GM21367 (cell line): Measurements from ENCODE around the gene SOX10.

Experiments used
- ATAC-seq: cut with Tn5 transposase; IDR thresholded peaks from one replicate; pipeline ENCODE4 v1.9.1; 2021; ENCODE audit not compliant: unreplicated experiment

Gene SOX10

DNA sequence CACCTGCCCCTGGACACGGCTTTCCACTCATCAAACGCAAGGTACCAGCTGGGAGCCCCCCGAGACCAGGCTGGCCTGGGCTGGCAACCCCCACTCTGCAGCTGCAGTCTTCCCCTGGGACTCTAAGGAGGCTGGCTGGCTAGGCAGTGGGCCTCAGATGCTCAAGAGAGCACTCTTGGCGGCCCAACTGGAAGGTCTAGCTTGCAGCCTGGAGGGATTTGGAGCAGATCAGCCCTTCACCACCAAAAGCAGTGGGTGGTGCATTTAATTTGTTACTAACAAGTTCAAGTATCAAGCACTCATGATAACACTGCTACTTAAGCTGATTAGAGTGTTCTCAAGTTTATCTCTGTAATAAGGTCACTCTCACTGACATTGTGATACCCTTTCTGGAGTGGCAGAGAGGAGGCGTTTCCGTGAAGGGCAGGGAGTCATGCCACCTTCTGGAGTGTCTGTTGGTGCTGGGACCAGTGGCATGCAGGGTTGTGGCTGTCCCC, 52.4 kb downstream of the SOX10 start:
- ATAC-seq: no peak

DNA sequence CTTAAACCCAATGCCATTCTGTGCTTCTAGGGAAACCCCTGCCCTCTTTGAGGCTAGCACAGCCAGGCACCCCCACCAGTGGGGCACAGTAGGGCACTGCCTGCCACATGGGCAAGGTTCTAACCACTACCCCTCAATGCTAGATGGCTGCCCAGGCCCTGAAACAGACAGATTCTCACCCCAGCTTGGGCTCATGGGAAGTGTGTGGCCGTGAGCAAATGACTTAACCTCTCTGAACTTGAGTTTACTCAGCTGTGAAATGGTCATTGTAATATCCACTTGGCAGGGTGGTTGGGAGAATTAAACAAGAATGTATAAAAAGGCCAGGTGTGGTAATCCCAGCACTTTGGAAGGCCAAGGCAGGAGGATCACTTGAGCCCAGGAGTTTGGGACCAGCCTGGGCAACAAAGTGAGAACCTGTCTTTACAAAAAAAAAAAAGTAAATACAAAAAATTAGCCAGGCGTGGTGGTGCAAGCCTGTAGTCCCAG, 53.4 kb downstream of the SOX10 start:
- ATAC-seq: no peak

GRCh38 chr22:37930270-37930951, 53.9 kb downstream of the SOX10 start:
- no peak for ATAC-seq

DNA sequence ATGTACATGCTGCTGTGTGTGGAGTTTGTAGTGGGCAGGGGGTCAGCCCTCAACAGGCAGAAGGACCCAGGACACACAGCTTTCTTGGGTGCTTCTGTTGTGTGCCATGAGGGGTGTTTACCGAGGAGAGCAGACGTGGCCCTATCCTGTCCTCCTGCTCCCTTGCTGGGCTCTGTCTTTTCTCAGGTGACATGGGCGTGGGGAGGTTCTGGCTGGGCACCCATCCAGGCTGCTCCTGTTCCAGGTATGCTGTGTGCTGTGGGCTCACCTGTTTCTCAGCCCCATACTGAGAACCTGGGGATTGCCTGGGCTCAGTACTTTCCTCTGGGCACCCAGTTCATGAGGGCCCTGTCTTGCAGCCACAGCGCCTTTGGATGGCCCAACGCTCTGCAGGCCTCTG, 55.0 kb downstream of the SOX10 start:
- no peak for ATAC-seq

DNA sequence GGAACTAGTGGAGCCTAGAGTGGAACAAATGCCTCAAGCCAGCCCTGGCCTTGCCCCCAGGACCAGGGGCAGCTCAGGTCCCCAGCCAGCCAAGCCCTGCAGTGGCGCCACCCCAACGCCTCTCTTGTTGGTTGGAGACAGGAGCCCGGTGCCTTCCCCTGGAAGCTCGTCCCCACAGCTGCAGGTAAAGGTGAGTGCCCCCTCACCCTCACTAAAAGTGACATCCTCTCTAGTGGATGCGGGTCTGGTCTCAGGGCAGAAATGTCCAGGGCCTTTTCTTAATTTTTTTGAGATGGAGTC, 56.8 kb downstream of the SOX10 start:
- ATAC-seq: no peak

GRCh38 chr22:37926771-37927636, 57.4 kb downstream of the SOX10 start:
- no peak for ATAC-seq

- no peak for ATAC-seq
Observed at GRCh38 chr22:37926358-37926757, 58.0 kb downstream of the SOX10 start.

DNA sequence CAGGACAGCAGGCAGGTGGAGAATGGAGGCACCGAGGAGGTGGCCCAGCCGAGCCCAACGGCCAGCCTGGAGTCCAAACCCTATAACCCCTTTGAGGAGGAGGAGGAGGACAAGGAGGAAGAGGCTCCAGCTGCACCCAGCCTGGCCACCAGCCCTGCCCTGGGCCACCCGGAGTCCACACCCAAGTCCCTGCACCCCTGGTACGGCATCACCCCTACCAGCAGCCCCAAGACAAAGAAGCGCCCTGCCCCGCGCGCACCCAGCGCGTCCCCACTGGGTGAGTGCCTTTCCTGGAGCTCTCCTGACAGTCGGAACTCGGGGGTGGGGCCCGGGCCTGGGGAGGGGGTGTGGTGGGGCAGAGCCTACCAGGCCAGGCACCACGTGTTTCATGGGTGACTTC, 58.6 kb downstream of the SOX10 start:
- ATAC-seq: no peak

DNA sequence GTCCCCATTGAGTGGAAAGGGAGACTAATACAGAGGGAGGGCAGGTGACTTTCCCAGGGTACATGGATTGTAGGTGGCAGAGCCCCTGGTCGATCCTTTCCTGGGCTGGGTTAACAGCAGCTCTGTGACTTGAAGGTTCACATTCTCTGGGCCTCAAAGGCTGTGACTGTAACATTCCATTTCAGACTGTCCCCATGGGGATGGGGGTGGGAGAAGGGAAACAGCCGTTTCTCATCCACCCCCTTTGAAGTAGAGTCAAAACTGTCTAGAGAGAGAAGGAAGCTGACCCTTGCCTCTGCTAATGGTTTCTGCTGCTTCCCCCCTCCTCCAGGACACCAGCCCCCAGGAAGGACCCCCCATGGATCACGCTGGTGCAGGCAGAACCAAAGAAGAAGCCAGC, 59.0 kb downstream of the SOX10 start:
- ATAC-seq: no peak

GRCh38 chr22:37924386-37925065, 59.8 kb downstream of the SOX10 start:
- no peak for ATAC-seq

- no peak for ATAC-seq
Observed at GRCh38 chr22:37923927-37924326, 60.4 kb downstream of the SOX10 start.
